WTC11 (cell line): Measurements from ENCODE around the gene CSK. TPM values are rescaled to one million over a fixed set of nuclear protein-coding genes. Genes with fewer than 3 reads are reported as not detected.

Source experiments
- ATAC-seq: fragments of 200-7000 bp; cut with Tn5 transposase; 2 replicates; pipeline ENCODE4 v1.10.0; 2021; ENCODE audit warnings: mild to moderate bottlenecking, moderate library complexity
- CTCF ChIA-PET: fragments of 300-600 bp; sonication (Branson Sonifier 250); formaldehyde crosslinking; loops from one replicate; lab custom pipeline; 2021; ENCODE audit warnings: antibody characterized with exemption; lab: Charles Lee
- POLR2A ChIA-PET: fragments of 350-600 bp; sonication (Branson Sonifier 250); formaldehyde crosslinking; loops from one replicate; lab custom pipeline; 2021; ENCODE audit warnings: antibody characterized with exemption; lab: Charles Lee
- DNase-seq: peaks from one replicate; pipeline ENCODE4 v3.0.0; 2021; ENCODE audit warnings: low spot score
- H3K27ac Mint-ChIP-seq: 2 replicates; pipeline ENCODE4 v1.8.0; 2021; ENCODE audit warnings: mixed read lengths
- H3K27me3 Mint-ChIP-seq: 2 replicates; pipeline ENCODE4 v1.8.0; 2021; ENCODE audit warnings: low read depth, mild to moderate bottlenecking, moderate library complexity, mixed read lengths
- H3K36me3 Mint-ChIP-seq: 2 replicates; pipeline ENCODE4 v1.8.0; 2021; ENCODE audit warnings: mixed read lengths
- H3K4me1 Mint-ChIP-seq: 2 replicates; pipeline ENCODE4 v1.8.0; 2022; ENCODE audit warnings: mixed read lengths
- H3K4me3 Mint-ChIP-seq: 2 replicates; pipeline ENCODE4 v1.8.0; 2021; ENCODE audit warnings: mild to moderate bottlenecking, moderate library complexity, mixed read lengths
- H3K9me3 Mint-ChIP-seq: 2 replicates; pipeline ENCODE4 v1.8.0; 2021; ENCODE audit warnings: mixed read lengths
- CREM ChIP-seq: sonication (generic); formaldehyde crosslinking; IDR thresholded peaks from 2 replicates; pipeline ENCODE4 v1.8.1; 2022; ENCODE audit warnings: mild to moderate bottlenecking, missing genetic modification reagents, moderate library complexity
- GRHL2 ChIP-seq: fragments of 250-450 bp; sonication (Bioruptor Pico); IDR thresholded peaks from 2 replicates; pipeline ENCODE4 v1.8.0; 2022; ENCODE audit warnings: mild to moderate bottlenecking, moderate library complexity; ENCODE audit not compliant: insufficient replicate concordance, severe bottlenecking
- MYBL2 ChIP-seq: sonication (generic); formaldehyde crosslinking; IDR thresholded peaks from 2 replicates; pipeline ENCODE4 v1.8.1; 2023; ENCODE audit warnings: mild to moderate bottlenecking, moderate library complexity, missing genetic modification reagents
- NFYB ChIP-seq: sonication (generic); formaldehyde crosslinking; conservative IDR thresholded peaks from 2 replicates; pipeline ENCODE4 v1.8.0; 2022; ENCODE audit warnings: low read depth, missing genetic modification reagents
- STAT6 ChIP-seq: sonication (generic); formaldehyde crosslinking; conservative IDR thresholded peaks from 2 replicates; pipeline ENCODE4 v1.8.1; 2023; ENCODE audit warnings: mild to moderate bottlenecking, low read depth, missing genetic modification reagents, moderate library complexity
- TEAD4 ChIP-seq: sonication (generic); formaldehyde crosslinking; IDR thresholded peaks from 2 replicates; pipeline ENCODE4 v1.8.0; 2022; ENCODE audit warnings: mild to moderate bottlenecking, missing genetic modification reagents
- total RNA-seq: library from RNA; stranded (reverse); gene quantifications from 3 replicates; pipeline ENCODE4 v1.2.3, GENCODE V29; 2021
- TF ChIP-seq, protein P1 (sequence below): fragments of 200-600 bp; IDR thresholded peaks from 2 replicates; pipeline ENCODE4 v1.8.0; 2022; ENCODE audit warnings: antibody characterized with exemption
- TF ChIP-seq, protein P2 (sequence below): sonication (generic); formaldehyde crosslinking; IDR thresholded peaks from 2 replicates; pipeline ENCODE4 v1.8.1; 2023; ENCODE audit warnings: mild to moderate bottlenecking, missing genetic modification reagents, moderate library complexity
- TF ChIP-seq, protein P3 (sequence below): sonication (generic); formaldehyde crosslinking; IDR thresholded peaks from 2 replicates; pipeline ENCODE4 v1.8.1; 2023; ENCODE audit warnings: mild to moderate bottlenecking, moderate library complexity, missing genetic modification reagents
- TF ChIP-seq, protein P4 (sequence below): sonication (generic); formaldehyde crosslinking; IDR thresholded peaks from 2 replicates; pipeline ENCODE4 v1.8.1; 2023; ENCODE audit warnings: mild to moderate bottlenecking, missing genetic modification reagents

CSK gene
- total RNA-seq, 1 experiment from 2014 or later, result 55.1 TPM

DNA sequence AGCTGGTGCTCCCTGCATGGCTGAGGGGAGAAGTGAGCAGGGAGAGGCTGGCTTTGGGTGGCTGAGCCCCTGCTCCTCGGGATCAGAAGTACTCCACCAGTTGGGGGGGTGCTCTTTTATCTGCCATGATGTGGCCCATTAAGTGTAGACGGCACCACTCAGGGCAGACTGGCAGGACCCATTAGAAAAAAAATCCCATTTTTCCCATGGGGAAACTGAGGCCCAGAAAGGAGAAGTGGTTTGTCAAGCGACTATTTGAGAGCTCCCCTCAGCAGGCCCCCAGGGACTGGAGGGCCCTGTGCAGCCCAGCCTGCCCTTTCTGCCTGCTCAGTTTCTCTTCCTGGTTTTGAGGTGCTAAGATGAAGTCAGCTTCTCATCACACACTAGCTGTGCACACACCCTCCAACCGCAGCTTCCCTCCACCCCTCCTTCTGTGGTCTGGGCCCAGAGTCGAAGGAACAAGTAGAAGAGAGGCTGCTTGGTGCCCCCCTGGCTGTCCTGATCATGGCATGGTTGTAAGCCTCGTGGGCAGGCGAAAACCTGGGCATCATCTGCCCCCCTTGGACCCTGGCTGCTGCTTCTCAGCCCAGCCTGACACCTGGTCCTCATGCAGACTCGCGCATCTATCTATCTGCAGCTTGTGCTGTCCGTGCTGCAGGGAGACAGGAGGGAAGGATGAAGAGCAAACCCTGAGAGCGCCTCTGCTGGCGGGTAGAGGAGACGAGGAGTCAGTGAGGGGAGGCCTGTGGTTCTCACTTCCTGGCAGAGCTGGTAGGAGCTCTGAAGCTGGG, 5.6 kb downstream of the CSK start:
- POLR2A ChIA-PET, result interaction anchor here (0.6 to 1.2 kb wide), 4 partner anchors 10 to 860 kb away, joined by 3 to 7 read pairs (median 4); partner anchors contain the start of gene SNX33

DNA sequence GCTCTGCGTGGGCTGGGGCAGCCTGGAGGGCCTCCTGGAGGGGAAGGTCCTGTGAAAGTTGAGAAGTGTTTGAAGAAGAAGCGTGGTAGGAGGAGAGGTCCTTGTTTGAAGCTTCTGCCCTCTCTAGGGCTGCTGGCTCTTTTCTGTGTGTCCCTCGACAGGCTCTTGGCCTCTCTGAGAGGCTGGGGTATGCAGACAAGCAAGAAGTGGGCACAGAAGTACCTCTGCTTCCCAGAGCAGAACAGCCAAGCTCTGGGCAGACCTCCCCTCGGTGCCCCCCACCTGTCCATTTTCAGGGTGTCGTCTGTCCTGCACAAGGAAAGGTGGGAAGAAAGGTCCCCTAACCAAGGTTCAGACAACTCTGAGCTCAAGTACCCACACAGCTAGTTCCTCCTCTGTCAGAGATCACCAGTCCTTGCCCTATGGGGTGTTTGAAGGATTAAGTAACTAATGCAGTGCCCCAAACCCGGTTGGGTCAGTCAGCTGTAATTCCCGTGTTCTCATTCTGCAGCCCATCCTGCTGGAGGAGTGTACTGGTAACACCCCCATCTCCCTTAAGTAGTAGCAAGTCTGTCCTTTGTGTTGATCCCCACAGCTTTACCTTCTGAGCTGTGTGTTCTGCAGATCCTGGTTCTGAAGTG, 6.3 kb downstream of the CSK start:
- Mint-ChIP-seq H3K27ac (no peak overlapping the region), H3K4me1 (peaks cover 48% of the 10 kb centered on the region), H3K4me3 (0 out of 2 replicates have a peak overlapping the region, but pooled peaks have one; percentile 24), H3K9me3 (no peaks in the 10 kb centered on the region), H3K27me3 (no peaks in the 10 kb centered on the region; the same call in 1 of the 2 replicates), H3K36me3 (no peaks in the 10 kb centered on the region)
- ATAC-seq, result no peak
- DNase-seq, result no peak
- TF ChIP-seq GRHL2 (CRISPR knock-in tag) (no peak), CREM (CRISPR knock-in tag) (no peak), TEAD4 (CRISPR knock-in tag) (no peak), MYBL2 (no peak), STAT6 (CRISPR knock-in tag) (no peak)
- TF ChIP-seq, protein P1, sequence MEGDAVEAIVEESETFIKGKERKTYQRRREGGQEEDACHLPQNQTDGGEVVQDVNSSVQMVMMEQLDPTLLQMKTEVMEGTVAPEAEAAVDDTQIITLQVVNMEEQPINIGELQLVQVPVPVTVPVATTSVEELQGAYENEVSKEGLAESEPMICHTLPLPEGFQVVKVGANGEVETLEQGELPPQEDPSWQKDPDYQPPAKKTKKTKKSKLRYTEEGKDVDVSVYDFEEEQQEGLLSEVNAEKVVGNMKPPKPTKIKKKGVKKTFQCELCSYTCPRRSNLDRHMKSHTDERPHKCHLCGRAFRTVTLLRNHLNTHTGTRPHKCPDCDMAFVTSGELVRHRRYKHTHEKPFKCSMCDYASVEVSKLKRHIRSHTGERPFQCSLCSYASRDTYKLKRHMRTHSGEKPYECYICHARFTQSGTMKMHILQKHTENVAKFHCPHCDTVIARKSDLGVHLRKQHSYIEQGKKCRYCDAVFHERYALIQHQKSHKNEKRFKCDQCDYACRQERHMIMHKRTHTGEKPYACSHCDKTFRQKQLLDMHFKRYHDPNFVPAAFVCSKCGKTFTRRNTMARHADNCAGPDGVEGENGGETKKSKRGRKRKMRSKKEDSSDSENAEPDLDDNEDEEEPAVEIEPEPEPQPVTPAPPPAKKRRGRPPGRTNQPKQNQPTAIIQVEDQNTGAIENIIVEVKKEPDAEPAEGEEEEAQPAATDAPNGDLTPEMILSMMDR, result 0 out of 2 replicates have a peak, but pooled peaks have one; percentile 17
- TF ChIP-seq, protein P2, sequence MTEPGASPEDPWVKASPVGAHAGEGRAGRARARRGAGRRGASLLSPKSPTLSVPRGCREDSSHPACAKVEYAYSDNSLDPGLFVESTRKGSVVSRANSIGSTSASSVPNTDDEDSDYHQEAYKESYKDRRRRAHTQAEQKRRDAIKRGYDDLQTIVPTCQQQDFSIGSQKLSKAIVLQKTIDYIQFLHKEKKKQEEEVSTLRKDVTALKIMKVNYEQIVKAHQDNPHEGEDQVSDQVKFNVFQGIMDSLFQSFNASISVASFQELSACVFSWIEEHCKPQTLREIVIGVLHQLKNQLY (CRISPR knock-in tag), result no peak
- TF ChIP-seq, protein P3, sequence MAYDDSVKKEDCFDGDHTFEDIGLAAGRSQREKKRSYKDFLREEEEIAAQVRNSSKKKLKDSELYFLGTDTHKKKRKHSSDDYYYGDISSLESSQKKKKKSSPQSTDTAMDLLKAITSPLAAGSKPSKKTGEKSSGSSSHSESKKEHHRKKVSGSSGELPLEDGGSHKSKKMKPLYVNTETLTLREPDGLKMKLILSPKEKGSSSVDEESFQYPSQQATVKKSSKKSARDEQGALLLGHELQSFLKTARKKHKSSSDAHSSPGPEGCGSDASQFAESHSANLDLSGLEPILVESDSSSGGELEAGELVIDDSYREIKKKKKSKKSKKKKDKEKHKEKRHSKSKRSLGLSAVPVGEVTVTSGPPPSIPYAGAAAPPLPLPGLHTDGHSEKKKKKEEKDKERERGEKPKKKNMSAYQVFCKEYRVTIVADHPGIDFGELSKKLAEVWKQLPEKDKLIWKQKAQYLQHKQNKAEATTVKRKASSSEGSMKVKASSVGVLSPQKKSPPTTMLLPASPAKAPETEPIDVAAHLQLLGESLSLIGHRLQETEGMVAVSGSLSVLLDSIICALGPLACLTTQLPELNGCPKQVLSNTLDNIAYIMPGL (CRISPR knock-in tag), result no peak
- TF ChIP-seq, protein P4, sequence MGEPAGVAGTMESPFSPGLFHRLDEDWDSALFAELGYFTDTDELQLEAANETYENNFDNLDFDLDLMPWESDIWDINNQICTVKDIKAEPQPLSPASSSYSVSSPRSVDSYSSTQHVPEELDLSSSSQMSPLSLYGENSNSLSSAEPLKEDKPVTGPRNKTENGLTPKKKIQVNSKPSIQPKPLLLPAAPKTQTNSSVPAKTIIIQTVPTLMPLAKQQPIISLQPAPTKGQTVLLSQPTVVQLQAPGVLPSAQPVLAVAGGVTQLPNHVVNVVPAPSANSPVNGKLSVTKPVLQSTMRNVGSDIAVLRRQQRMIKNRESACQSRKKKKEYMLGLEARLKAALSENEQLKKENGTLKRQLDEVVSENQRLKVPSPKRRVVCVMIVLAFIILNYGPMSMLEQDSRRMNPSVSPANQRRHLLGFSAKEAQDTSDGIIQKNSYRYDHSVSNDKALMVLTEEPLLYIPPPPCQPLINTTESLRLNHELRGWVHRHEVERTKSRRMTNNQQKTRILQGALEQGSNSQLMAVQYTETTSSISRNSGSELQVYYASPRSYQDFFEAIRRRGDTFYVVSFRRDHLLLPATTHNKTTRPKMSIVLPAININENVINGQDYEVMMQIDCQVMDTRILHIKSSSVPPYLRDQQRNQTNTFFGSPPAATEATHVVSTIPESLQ (CRISPR knock-in tag), result no peak
- ChIA-PET POLR2A (interaction anchor here (0.6 to 1.2 kb wide), 4 partner anchors 11 to 860 kb away, joined by 3 to 7 read pairs (median 4); partner anchors contain the start of gene SNX33), CTCF (interaction anchor here (0.7 to 14.8 kb wide), 37 partner anchors 11 to 207 kb away, joined by 3 to 360 read pairs (median 7); partner anchors contain the start of genes CPLX3, CYP1A1, FAM219B and LMAN1L)

More for the DNA sequence above, 5.6 kb downstream of the CSK start:
- ATAC-seq, result peak; percentile 82
- H3K27me3 Mint-ChIP-seq, result no peaks in the 10 kb centered on the region; the same call in 1 of the 2 replicates
- no peak overlapping the region for H3K4me3 Mint-ChIP-seq
- TF ChIP-seq, protein P1, result peak; percentile 35
- no peak for TF ChIP-seq NFYB (CRISPR knock-in tag)
- H3K4me1 Mint-ChIP-seq, result peaks cover 49% of the 10 kb centered on the region
- DNase-seq, result peak; percentile 80
- CTCF ChIA-PET, result interaction anchor here (0.5 to 14.8 kb wide), 40 partner anchors 11 to 670 kb away, joined by 3 to 360 read pairs (median 6); partner anchors contain the start of genes CPLX3, CYP1A1, FAM219B and LMAN1L
- H3K9me3 Mint-ChIP-seq, result no peaks in the 10 kb centered on the region
- H3K36me3 Mint-ChIP-seq, result no peaks in the 10 kb centered on the region
- no peak overlapping the region for H3K27ac Mint-ChIP-seq
